IMR-90 (cell line): ENCODE measurements around the gene GP9. TPM values are rescaled to one million over a fixed set of nuclear protein-coding genes. Genes with fewer than 3 reads are reported as not detected.

Experiments
- ATAC-seq: fragments of 200-7000 bp; cut with Tn5 transposase; 2 replicates; pipeline ENCODE4 v1.9.1; 2020; ENCODE audit warnings: low read depth, mild to moderate bottlenecking, moderate library complexity
- BruUV-seq: library from RNA; stranded (reverse); fragments of 400-500 nt; replicated peaks from 2 replicates; lab custom pipeline; 2021; lab: Mats Ljungman, UMichigan
- CTCF ChIA-PET: fragments of 300-600 bp; formaldehyde crosslinking; extraction: SDS; loops from one replicate; lab custom pipeline; 2021; ENCODE audit warnings: antibody characterized with exemption; lab: Yijun Ruan, JAX
- POLR2A ChIA-PET: fragments of 300-600 bp; sonication (Branson Sonifier 250); formaldehyde crosslinking; loops from one replicate; lab custom pipeline; 2022; ENCODE audit warnings: antibody characterized with exemption; ENCODE audit not compliant: unreplicated experiment; lab: Charles Lee
- DNase-seq: peaks from one replicate; pipeline ENCODE4 v3.0.0; 2013
- H2AFZ ChIP-seq: replicated peaks from 2 replicates; pipeline ENCODE3; 2013; ENCODE audit warnings: low read length, mild to moderate bottlenecking; ENCODE audit not compliant: poor library complexity
- H2AK5ac ChIP-seq: 2 replicates; pipeline ENCODE4 v1.6.1; 2013; ENCODE audit warnings: low read depth, low read length, inconsistent platforms
- H2AK9ac ChIP-seq: replicated peaks from 2 replicates; pipeline ENCODE3; 2013; ENCODE audit warnings: mild to moderate bottlenecking, low read depth, low read length, moderate library complexity; ENCODE audit not compliant: poor library complexity
- H2BK120ac ChIP-seq: 2 replicates; pipeline ENCODE4 v1.6.1; 2013; ENCODE audit warnings: low read depth, low read length, inconsistent platforms
- H2BK15ac ChIP-seq: 3 replicates; pipeline ENCODE4 v1.6.1; 2013; ENCODE audit warnings: low read depth, low read length, inconsistent platforms
- H2BK20ac ChIP-seq: 2 replicates; pipeline ENCODE4 v1.6.1; 2013; ENCODE audit warnings: low read depth, mild to moderate bottlenecking, inconsistent platforms, low read length, moderate library complexity
- H2BK5ac ChIP-seq: 2 replicates; pipeline ENCODE4 v1.6.1; 2013; ENCODE audit warnings: mild to moderate bottlenecking, low read depth, low read length, inconsistent platforms; ENCODE audit not compliant: poor library complexity, severe bottlenecking
- H3K14ac ChIP-seq: replicated peaks from 2 replicates; pipeline ENCODE4 v1.6.1; 2013; ENCODE audit warnings: low read depth, low read length, inconsistent platforms
- H3K18ac ChIP-seq: 2 replicates; pipeline ENCODE4 v1.6.1; 2013; ENCODE audit warnings: low read depth, low read length, control low read depth
- H3K23ac ChIP-seq: 2 replicates; pipeline ENCODE4 v1.6.1; 2013; ENCODE audit warnings: low read depth, low read length, inconsistent platforms
- H3K27ac ChIP-seq: 2 replicates; pipeline ENCODE4 v1.5.1; 2013; ENCODE audit warnings: mild to moderate bottlenecking, control low read depth, low read length; ENCODE audit not compliant: insufficient read depth
- H3K27me3 ChIP-seq: 2 replicates; pipeline ENCODE4 v1.6.1; 2013; ENCODE audit warnings: low read length; ENCODE audit not compliant: control insufficient read depth, insufficient read depth
- H3K36me3 ChIP-seq: 2 replicates; pipeline ENCODE4 v1.6.1; 2013; ENCODE audit warnings: low read length, mixed read lengths; ENCODE audit not compliant: control insufficient read depth, insufficient read depth
- H3K4ac ChIP-seq: 2 replicates; pipeline ENCODE4 v1.6.1; 2013; ENCODE audit warnings: low read depth, low read length, inconsistent platforms
- H3K4me1 ChIP-seq: 2 replicates; pipeline ENCODE4 v1.6.1; 2013; ENCODE audit warnings: low read length, mixed read lengths; ENCODE audit not compliant: control insufficient read depth, insufficient read depth
- H3K4me2 ChIP-seq: 2 replicates; pipeline ENCODE4 v1.6.1; 2013; ENCODE audit warnings: low read depth, mild to moderate bottlenecking, control low read depth, low read length, moderate library complexity
- H3K4me3 ChIP-seq: 2 replicates; pipeline ENCODE4 v1.5.1; 2013; ENCODE audit warnings: low read depth, mild to moderate bottlenecking, control low read depth, low read length, moderate library complexity; ENCODE audit not compliant: insufficient read depth
- H3K56ac ChIP-seq: 2 replicates; pipeline ENCODE4 v1.6.1; 2013; ENCODE audit warnings: low read length, inconsistent platforms; ENCODE audit not compliant: insufficient read depth; ENCODE audit errors: extremely low read depth
- H3K79me1 ChIP-seq, 2 experiments: 2 replicates each; pipeline ENCODE4 v1.6.1; 2013; ENCODE audit warnings: low read length in 2 of 2, inconsistent platforms in 1 of 2, low read depth in 1 of 2
- H3K9ac ChIP-seq: 2 replicates; pipeline ENCODE4 v1.6.1; 2013; ENCODE audit warnings: low read depth, low read length, control low read depth
- H3K9me1 ChIP-seq: 2 replicates; pipeline ENCODE4 v1.6.1; 2013; ENCODE audit warnings: low read length, inconsistent platforms; ENCODE audit not compliant: insufficient read depth
- H3K9me3 ChIP-seq: 2 replicates; pipeline ENCODE4 v1.6.1; 2013; ENCODE audit warnings: low read length; ENCODE audit not compliant: control insufficient read depth, insufficient read depth
- H4K20me1 ChIP-seq: 2 replicates; pipeline ENCODE4 v1.6.1; 2013; ENCODE audit warnings: low read length, inconsistent platforms; ENCODE audit not compliant: insufficient read depth
- H4K5ac ChIP-seq: 2 replicates; pipeline ENCODE4 v1.6.1; 2013; ENCODE audit warnings: mild to moderate bottlenecking, low read depth, low read length, control low read depth
- H4K8ac ChIP-seq, 2 experiments: 2 replicates each; pipeline ENCODE4 v1.6.1; 2013; ENCODE audit warnings: low read depth in 2 of 2, low read length in 2 of 2, control low read depth in 1 of 2, inconsistent platforms in 1 of 2
- H4K91ac ChIP-seq: 2 replicates; pipeline ENCODE4 v1.6.1; 2013; ENCODE audit warnings: low read depth, low read length, inconsistent platforms; ENCODE audit not compliant: insufficient read depth
- CEBPB ChIP-seq: IDR thresholded peaks from 2 replicates; pipeline ENCODE4 v1.6.1; 2012; ENCODE audit warnings: low read depth, low read length, improper control_type of control experiment
- MAFK ChIP-seq: IDR thresholded peaks from 2 replicates; pipeline ENCODE4 v1.6.1; 2012; ENCODE audit warnings: low read depth, low read length, improper control_type of control experiment
- POLR2A ChIP-seq: IDR thresholded peaks from 2 replicates; pipeline ENCODE4 v1.6.1; 2012; ENCODE audit warnings: mild to moderate bottlenecking, low read depth, low read length
- RFX5 ChIP-seq: IDR thresholded peaks from 2 replicates; pipeline ENCODE4 v1.8.0; 2012; ENCODE audit warnings: low read depth, mild to moderate bottlenecking, low read length, moderate library complexity
- SMC3 ChIP-seq: fragments of 150-350 bp; IDR thresholded peaks from 2 replicates; pipeline ENCODE4 v1.6.1; 2016; ENCODE audit warnings: low read depth, mild to moderate bottlenecking, antibody characterized with exemption, low read length, moderate library complexity
- WGBS, 2 experiments: methylation state at CpG; one replicate each; pipeline versions ENCODE4 v1.1.5 to v1.1.7; 2013; ENCODE audit warnings: missing lambda C conversion rate in 2 of 2; ENCODE audit not compliant: insufficient read length in 1 of 2; ENCODE audit errors: extremely low coverage in 2 of 2; 5-methylcytosine and 5-hydroxymethylcytosine counted together
- dilution Hi-C: fragments of 300-500 bp; cut with HindIII; formaldehyde crosslinking; loops from one replicate; pipeline ENCODE4 v1.14.3; 2018; ENCODE audit warnings: low sequenced_read_pairs; ENCODE audit not compliant: unreplicated experiment
- in situ Hi-C: fragments of 300-500 bp; cut with MboI; formaldehyde crosslinking; loops from 3 replicates; pipeline ENCODE4 v1.14.3; 2019; ENCODE audit warnings: low sequenced_read_pairs, inconsistent platforms, mixed read lengths
- intact Hi-C: fragments of 100-400 bp; cut with micrococcal nuclease; formaldehyde crosslinking; loops from 2 replicates; pipeline ENCODE4 v1.10.0; 2022
- polyA plus RNA-seq, 3 experiments: library from polyadenylated mRNA; depleted of rRNA; stranded (reverse); fragments of >200 nt; gene quantifications; 2 replicates each; pipeline ENCODE4 v1.2.3, GENCODE V29; 2012; ENCODE audit warnings: low replicate concordance in 1 of 3
- total RNA-seq: library from RNA; depleted of rRNA; stranded (reverse); fragments of >200 nt; gene quantifications from 2 replicates; pipeline ENCODE4 v1.2.3, GENCODE V29; 2012
- TF ChIP-seq, protein P1 (sequence below): fragments of 150-350 bp; IDR thresholded peaks from 2 replicates; pipeline ENCODE4 v1.6.1; 2017; ENCODE audit warnings: mild to moderate bottlenecking, antibody characterized with exemption, low read length, low read depth
- TF ChIP-seq, protein P2 (sequence below): conservative IDR thresholded peaks from 2 replicates; pipeline ENCODE4 v1.5.1; 2012; ENCODE audit warnings: mild to moderate bottlenecking, low read depth, low read length, improper control_type of control experiment
- TF ChIP-seq, protein P3 (sequence below): fragments of 150-350 bp; IDR thresholded peaks from 2 replicates; pipeline ENCODE4 v1.6.1; 2016; ENCODE audit warnings: low read depth, mild to moderate bottlenecking, low read length, moderate library complexity, borderline replicate concordance

The GP9 gene
- total and polyA plus RNA-seq, 2 of the 4 experiments (the other 2 are of a cell fraction) = not detected

DNA sequence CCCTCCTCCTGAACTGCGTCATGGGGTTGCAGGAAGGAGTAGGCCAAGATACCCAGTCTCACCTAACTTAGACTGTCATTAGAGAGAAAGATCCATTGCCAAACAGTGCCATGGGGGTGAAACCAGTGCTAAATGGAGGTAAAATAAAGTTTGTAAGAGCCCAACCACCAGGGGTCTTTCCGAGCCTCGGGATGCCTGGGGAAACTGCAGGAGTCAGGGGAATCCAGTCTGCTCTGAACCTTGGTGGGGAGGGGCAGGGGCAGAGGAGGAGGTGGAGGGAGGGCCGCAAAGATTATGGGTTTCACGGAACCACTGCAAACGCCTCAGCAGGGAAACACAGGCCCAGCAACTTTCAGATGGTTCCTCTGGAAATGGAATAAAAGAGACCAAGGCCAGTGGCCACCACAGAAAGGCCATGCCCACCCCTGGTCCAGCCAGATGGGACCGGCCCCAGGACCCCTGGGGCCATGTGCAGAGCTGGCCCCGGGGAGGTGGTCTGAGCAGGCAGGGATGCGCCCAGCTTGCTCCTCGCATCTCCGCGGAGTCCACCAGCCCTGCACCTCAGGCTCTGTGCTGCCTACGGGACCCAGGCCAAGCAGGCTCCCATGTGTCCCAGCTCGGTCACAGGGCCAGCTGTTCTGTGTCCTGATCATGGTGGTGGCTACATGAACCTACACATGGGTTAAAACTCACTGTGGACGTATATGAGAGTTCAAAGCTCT lies 19.8 kb upstream of the GP9 start:
- H3K9ac ChIP-seq = no peak overlapping the region
- peaks cover 6% of the 10 kb centered on the region for H3K9me3 ChIP-seq
- H3K4me2 ChIP-seq = no peak overlapping the region
- TF ChIP-seq, protein P1, sequence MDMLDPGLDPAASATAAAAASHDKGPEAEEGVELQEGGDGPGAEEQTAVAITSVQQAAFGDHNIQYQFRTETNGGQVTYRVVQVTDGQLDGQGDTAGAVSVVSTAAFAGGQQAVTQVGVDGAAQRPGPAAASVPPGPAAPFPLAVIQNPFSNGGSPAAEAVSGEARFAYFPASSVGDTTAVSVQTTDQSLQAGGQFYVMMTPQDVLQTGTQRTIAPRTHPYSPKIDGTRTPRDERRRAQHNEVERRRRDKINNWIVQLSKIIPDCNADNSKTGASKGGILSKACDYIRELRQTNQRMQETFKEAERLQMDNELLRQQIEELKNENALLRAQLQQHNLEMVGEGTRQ = no peak
- TF ChIP-seq MAFK (no peak), RFX5 (no peak), POLR2A (no peak), CEBPB (no peak), SMC3 (no peak)
- TF ChIP-seq, protein P2, sequence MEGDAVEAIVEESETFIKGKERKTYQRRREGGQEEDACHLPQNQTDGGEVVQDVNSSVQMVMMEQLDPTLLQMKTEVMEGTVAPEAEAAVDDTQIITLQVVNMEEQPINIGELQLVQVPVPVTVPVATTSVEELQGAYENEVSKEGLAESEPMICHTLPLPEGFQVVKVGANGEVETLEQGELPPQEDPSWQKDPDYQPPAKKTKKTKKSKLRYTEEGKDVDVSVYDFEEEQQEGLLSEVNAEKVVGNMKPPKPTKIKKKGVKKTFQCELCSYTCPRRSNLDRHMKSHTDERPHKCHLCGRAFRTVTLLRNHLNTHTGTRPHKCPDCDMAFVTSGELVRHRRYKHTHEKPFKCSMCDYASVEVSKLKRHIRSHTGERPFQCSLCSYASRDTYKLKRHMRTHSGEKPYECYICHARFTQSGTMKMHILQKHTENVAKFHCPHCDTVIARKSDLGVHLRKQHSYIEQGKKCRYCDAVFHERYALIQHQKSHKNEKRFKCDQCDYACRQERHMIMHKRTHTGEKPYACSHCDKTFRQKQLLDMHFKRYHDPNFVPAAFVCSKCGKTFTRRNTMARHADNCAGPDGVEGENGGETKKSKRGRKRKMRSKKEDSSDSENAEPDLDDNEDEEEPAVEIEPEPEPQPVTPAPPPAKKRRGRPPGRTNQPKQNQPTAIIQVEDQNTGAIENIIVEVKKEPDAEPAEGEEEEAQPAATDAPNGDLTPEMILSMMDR = no peak
- TF ChIP-seq, protein P3, sequence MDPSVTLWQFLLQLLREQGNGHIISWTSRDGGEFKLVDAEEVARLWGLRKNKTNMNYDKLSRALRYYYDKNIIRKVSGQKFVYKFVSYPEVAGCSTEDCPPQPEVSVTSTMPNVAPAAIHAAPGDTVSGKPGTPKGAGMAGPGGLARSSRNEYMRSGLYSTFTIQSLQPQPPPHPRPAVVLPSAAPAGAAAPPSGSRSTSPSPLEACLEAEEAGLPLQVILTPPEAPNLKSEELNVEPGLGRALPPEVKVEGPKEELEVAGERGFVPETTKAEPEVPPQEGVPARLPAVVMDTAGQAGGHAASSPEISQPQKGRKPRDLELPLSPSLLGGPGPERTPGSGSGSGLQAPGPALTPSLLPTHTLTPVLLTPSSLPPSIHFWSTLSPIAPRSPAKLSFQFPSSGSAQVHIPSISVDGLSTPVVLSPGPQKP = no peak
- H4K8ac ChIP-seq = no peak overlapping the region
- intact Hi-C loops = no loop called here
- no peak overlapping the region for H3K14ac ChIP-seq
- no peak overlapping the region for H4K5ac ChIP-seq
- no TSS peak for BruUV-seq
- H3K4me1 ChIP-seq = no peaks in the 10 kb centered on the region
- ATAC-seq = no peak
- H3K27ac ChIP-seq = no peak overlapping the region
- POLR2A ChIA-PET = no interaction called here
- H2BK15ac ChIP-seq = no peak overlapping the region
- H3K4me3 ChIP-seq = no peak overlapping the region
- no peak overlapping the region for H2BK20ac ChIP-seq
- no peak overlapping the region for H3K18ac ChIP-seq
- no peak for DNase-seq
- peaks cover 40% of the 10 kb centered on the region for H3K27me3 ChIP-seq
- no peak overlapping the region for H2BK120ac ChIP-seq
- H3K79me1 ChIP-seq = no peaks in the 10 kb centered on the region
- no peak overlapping the region for H2AK9ac ChIP-seq
- H3K56ac ChIP-seq = no peak overlapping the region
- H3K4ac ChIP-seq = no peak overlapping the region
- H4K91ac ChIP-seq = no peak overlapping the region
- no peak overlapping the region for H3K23ac ChIP-seq
- no peak overlapping the region for H2AK5ac ChIP-seq
- peaks cover 5% of the 10 kb centered on the region; the same call in 1 of the 2 replicates for H4K20me1 ChIP-seq
- in situ Hi-C loops = no loop called here
- H2AFZ ChIP-seq = no peak overlapping the region
- CTCF ChIA-PET = interaction anchor here (0.6 to 1.5 kb wide), 2 partner anchors 13 to 70 kb away, joined by 3 to 4 read pairs; no protein-coding TSS in a partner anchor
- dilution Hi-C loops = no loop called here
- 56% methylated on average over 2 of the region's 15 CpGs; no CpG with 5 or more reads in 1 of the 2 experiments for WGBS, 2 experiments
- H3K36me3 ChIP-seq = no peaks in the 10 kb centered on the region
- no peak overlapping the region for H2BK5ac ChIP-seq
- no peaks in the 10 kb centered on the region for H3K9me1 ChIP-seq
